HPDE6-E6E7 (cell line): ENCODE data around the gene RREB1.
A peak's percentile ranks its signal among the peaks of the same experiment; 100 is the strongest.

Experiments
- DNase-seq: peaks from one replicate; pipeline ENCODE4 v3.0.0; 2011; ENCODE audit warnings: missing footprints; ENCODE audit errors: extremely low spot score

Gene RREB1

DNA sequence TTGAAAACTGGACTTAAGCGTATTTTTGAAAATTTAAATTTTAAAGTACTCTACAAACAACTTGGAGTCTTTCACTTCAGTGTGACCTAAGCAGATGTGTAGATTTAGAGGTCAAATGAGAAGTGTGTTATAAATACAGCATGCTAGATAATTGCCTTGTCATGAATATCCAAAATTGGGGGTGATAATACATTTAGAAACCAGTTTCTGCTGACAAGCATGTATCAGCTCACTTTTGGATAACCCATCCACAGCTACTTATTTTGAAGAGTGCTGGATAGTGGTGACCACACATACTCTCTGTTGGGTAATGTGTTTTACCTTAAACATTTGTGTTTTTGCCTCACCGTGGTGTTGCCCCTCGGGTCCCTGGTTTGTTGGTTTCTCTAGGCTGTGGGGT, 14.9 kb downstream of the RREB1 start:
- DNase-seq = no peak

DNA sequence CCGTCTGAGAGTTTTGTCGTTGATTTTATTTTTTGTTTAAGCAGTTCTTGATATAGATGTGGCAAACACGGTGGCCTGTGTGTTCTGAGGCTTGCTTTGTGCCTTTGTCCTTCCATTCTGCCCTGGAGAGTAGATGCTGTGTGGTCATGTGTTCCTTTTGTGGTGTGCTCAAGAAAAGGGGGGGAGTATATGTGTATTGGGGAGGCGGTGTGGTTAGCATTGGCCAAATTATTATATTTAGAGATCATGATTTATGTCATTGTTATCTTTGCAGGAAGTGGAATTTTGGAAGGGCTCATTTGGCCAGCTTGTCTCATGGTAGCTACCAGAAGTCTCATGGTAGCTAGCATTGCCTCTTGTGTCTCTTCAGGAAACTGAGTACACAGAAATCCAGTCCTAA, 16.4 kb downstream of the RREB1 start:
- DNase-seq = no peak

DNA sequence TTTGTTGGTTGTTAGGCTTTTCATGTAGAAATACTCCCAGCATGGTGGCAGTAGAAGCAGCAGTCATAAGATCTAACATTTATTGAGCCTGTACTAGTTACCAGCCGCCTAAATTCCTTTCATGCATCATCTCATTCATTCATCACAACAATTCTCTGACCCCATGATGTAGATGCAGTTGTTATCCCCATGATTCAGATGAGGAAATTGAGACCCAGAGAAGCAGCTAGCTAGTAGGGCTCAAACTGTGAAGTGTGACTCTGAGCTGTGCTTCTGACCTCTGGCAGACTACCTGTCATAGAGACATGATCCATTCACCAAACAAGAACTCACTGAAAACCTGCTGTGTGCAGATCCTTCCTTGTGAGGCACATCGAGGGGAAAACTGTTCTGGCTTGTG, 16.9 kb downstream of the RREB1 start:
- DNase-seq = no peak

DNA sequence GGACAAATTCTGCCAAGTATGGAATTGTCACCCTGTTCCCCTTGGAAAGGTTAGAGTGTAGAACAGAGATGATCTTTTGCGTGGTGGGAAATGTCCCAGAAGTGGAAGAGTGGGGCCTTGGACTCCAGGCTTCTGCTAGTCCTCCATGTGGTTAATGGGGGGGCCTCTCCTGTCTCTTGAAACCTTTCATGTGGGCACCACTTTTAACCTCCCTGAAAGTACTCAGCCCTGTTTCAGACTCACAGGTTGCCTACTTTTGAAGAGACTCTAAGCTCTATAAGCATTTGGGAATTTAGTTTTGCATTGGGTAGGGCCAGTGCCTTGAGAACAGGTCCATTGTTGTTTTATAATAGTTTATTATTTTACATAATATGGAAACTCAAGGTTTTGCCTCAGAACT, 17.5 kb downstream of the RREB1 start:
- DNase-seq = no peak

DNA sequence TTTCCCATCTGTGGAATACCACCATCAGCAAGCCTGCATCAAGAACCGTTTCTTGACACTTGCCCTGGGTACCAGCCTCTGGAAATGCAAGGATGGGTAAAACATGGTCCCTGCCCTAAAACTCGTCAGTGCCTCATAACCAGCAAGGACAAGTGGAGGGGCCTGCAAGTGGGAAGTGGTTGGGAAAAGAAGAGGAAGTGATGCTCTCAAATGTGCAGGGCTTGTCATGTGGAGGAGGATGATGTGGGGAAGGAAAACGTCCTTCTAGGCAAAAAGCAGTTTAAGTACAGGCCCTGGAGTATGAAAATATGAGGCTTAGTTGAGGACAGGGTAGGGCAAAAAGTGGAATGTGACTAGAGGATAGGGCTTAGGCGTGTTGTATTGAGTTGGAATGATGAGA, 19.0 kb downstream of the RREB1 start:
- DNase-seq = no peak

DNA sequence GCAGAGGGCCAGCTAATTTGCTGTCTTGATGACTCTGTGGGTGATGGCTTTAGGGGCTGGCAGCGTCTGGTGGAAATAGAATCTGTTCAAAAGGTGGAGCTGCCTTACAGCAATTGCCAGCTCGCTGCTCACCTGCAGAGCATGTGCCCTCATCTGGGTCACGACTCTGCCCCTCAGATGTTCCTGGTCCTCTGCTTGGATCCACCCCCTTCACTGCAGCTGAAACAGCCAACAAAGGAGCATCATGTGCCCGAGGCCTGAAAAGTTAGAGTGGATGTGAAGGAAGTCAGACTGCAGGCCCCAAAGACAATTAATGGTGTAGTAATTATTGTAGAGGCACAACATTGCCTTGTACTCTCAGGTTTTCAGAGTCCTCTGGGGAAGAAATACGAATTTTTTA, 19.9 kb downstream of the RREB1 start:
- DNase-seq = no peak

DNA sequence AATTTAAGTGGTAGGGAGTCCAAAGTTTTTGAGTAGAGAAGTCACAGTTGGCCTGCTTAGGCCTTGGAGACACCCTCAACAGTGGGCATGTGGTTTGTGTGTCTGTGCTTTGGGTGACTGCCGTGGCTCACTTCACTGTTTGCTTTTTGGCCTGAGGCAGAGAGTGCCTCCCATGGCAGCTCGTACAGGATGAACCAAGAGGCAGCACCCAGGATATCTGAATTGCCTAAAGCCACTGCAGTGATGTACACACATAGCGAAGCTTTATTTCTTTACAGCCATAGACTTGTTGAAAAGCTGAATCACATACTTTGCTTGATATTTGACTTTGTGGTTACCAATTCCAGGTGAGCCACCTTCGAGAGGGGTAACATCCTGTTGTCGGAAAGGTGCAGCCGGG, 21.6 kb downstream of the RREB1 start:
- no peak for DNase-seq

DNA sequence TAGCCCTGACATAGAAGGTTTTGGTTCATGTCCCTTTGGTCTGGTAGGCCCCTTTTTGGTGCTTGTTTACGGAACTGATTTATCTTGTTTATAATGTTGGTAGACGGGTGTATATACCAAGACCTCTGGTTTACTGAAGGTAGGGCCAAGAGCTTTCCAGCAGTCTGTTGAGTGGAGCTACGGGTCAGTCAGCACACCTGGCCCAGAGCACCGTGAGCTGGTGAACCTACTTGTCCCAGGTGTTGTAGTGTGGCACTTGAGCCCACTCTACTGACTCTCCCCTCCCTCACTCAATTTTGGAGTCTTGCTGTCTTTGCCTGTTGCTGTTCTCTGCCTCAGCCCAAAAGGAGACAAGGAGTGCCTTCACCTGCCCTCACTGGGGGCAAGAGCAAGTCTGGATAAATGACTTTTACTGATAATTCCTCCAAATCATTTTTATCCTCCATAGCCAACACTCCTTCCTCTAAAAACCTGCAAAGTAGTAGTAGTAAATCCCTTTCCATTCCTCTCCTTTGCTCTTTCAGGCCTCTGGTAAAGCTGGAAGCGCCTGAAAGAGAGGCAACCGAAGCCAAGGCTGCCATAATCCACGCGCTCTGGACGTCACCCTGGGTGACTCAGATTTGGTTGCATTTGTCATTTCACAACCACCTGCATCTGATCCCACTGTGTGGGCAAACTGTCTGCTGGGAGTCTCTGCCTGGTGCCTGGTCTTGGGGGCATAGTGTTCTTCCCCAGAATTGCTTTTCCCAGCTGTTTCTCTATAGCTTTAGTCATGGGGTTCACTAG, 22.2 kb downstream of the RREB1 start:
- no peak for DNase-seq

DNA sequence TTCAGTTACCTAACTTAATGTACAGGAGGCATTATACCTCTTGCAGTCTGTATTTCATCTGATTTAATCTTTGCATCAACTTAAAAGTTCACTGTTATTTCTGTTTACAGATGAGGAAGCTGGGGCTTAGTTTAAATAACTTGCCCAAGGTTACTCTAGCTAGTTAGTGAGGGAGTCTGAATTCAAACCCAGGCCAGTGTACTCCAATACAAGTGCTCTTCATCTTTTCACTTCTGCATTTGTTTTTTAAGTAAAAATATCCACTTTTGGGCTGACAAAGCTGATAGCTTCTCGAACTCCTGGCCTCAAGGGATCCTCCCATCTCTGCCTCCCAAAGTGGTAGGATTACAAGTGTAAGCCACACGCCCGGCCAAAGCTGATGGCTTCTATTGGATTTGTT, 23.6 kb downstream of the RREB1 start:
- DNase-seq = no peak

DNA sequence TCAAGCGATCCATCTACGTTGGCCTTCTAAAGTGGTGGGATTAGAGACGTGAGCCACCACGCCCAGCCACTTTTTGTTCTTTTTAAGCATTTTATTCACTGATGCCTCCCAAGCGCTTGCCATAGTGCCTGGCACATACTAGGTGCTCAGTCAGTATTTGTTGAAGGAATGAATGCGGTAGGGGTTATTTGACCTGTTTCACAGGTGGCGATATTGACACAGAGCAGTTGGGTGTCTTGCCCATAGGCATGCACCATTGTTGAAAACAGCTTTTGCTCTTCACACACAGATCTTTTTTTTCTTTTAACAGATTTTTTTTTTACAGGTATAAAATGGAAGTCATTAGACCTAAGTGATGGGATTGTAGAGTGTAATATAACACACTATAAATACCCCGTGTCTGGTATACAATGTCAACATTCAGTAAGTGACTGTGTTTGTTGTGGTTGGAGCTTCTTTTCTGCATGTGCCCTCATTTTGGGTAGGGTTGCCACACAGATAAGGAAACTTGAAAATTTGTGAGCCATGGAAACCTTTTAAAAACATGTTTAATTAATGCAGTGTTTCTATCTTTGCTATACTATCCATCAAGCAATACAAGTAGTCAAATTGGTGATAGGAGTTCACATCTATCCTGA, 24.8 kb downstream of the RREB1 start:
- no peak for DNase-seq

DNA sequence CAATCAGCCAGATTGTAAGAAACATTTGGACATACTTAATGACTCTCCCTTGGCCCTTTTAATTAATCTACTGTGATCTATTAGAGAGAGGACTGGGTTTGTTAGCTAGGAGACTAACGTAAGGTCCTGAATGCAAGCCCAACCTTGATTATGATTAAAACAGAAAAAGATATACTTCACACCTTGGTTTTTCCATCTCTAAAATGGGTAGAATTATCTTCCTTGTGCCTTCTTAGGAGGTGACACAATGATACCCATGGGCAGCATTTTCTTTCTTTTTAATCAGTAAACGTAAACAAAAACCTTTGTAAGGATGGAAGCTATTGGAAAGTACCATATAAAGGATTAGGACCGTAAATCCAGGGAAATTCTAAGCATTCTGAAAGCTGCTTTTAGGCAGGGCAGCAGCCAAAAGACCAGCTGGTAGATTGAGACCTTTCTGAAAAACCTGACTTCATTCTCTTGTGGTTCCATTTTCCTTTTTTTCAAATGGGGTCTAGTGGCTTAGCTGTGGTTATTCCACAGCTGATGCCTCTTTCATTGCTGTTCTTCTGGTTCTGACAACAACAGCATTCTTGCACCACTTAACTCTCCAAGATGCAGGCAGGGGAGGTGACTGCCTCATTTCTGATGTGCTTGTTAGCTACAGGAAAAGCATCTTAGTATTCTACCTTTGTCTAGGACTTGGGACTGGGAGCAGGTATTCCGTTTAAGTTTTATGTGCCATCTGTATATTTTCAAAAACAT, 27.4 kb downstream of the RREB1 start:
- DNase-seq = no peak

DNA sequence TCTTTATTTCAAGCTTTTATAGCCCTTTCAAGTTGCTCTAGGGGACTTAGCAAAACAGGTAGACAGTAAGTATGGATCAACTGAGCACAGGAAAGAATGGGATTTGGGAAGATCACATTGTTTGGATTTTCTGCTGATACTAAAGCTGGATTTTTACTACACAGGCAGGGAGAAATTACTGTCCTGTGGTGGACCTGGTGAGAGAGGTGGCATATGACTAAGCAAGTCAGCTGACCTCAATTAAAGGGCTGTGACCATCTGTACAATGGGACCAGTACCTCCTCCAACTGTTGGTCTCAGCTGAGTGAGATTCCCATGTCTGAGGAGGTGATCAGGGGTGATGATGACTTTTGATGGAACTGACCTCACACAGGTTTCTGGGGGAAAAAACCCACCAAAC, 28.0 kb downstream of the RREB1 start:
- no peak for DNase-seq

DNA sequence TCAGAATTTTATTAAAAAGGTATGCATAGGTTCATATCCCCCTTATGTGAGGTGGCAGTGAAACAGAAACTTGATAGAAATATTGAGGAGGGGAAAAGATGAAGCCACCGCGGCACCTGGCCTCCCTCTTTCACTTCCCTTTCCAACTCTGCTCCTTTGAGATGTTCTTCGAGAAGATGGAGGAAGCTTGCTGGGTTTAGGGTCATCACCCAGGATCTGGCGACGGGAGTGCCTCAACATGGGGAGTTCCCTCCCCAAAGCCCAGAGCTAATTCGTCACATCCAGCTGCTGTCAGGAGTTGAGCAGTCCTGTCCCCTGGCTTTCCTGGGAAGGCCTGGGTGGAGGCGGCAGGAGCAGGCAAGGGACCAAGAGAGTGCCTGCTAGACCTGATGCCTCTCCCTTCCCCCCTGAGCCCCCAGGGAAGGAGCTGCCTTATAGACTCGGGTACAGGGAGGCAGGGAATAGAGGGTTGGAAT, 29.1 kb downstream of the RREB1 start:
- no peak for DNase-seq

DNA sequence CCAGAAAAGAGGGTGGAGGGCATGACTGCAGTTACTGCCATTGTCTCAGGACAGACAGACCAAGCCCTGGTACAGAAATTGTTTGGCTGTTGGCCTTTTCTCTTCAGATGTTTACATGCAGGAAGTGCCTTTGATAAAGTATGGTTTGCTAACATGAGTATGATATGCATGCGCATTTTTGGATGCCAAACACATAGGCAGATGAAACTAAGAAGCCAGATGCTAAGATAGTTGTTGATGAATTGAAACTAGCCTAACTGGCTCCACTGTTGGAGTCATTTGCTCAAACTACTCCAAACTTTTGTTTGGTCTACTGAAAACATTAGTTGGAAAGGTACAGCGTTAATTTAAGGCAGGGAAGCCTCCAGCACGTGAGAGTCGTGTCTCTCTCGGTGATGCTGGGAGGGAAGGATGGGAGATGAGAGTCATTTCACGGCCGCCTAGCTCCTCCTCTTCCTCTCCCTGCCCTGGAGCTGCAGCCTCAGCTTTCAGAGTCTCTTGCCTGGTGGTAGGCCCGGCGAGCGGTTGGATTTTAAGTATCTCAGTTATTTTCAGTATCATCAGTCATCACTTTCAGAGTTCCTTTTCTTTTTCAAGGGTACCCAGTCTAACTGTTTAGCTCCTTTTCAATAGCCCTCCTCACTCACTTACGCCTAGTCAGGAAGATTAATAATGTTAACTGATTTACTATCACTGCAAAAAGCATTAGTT, 29.7 kb downstream of the RREB1 start:
- DNase-seq = no peak

DNA sequence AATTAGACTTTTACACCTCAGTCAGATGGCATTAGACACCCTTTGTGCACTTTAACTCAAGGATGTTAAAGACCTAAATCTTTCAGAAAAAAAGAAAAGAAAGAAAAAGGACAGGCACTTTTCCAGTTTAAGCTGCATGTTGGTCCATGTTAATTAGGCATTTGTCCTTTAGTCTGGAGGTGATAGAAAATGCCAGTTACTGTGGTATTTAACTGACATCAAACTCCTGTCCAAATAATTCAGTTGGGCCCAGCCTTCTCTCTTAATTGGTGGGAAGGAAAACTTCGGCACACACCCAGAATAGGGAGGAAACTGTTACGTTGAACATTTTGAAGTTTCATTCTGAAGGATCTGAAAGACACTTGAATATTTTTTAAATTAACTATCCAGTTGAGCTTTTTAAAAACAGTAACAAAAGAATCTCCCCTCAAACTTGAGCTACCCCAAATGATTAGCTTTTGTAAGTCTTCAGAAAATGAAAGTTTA, 30.3 kb downstream of the RREB1 start:
- no peak for DNase-seq

DNA sequence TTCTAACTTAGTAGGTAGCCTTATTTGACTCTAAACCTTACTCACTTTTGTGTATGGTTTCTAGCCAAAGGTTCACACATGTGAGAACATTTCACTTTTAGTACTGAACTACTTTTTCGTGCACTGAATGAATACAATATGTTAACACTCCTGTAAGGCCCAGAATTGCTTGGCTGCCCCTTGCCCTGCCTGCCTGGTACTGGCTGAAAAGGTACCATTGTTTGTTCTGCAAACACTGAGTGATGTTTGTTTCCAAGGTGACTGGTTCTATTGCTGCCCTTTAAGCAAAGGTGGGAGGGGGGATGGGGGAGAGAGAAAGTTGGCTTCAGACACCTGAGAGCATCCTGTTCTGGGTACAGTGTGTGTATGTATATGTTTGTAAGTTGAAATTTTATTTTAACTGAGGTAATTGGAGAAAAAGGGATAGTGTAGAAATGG, 31.2 kb downstream of the RREB1 start:
- DNase-seq = no peak

DNA sequence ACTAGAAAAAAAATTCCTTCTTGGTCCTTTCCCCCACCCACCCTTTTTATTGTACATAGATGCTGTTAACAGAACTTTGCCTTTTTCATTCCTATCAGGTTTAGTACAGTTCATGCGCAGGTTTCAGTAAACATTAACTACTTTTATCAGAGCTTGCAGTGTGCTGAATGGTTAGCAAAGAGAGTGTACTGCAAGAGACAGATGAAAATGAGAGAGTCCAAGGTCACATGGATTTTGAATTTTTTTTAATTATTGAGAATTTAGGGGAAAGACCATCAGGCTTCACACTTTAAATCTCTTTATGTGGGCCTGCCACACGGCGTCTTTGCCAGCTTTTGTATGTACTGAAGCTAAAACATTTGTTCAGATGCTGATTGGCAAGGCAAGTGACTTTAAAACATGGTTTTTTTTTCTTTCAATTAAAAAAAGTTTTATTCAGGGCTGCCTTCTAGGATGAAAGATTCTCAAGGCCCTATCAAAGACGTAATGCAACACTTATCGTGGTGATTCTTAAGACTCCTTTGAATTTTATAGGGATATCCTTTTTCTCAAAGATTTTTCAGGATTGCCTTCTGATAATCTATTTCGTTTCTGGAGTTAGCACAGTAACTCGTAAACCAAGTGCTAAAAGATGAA, 32.2 kb downstream of the RREB1 start:
- DNase-seq = no peak

DNA sequence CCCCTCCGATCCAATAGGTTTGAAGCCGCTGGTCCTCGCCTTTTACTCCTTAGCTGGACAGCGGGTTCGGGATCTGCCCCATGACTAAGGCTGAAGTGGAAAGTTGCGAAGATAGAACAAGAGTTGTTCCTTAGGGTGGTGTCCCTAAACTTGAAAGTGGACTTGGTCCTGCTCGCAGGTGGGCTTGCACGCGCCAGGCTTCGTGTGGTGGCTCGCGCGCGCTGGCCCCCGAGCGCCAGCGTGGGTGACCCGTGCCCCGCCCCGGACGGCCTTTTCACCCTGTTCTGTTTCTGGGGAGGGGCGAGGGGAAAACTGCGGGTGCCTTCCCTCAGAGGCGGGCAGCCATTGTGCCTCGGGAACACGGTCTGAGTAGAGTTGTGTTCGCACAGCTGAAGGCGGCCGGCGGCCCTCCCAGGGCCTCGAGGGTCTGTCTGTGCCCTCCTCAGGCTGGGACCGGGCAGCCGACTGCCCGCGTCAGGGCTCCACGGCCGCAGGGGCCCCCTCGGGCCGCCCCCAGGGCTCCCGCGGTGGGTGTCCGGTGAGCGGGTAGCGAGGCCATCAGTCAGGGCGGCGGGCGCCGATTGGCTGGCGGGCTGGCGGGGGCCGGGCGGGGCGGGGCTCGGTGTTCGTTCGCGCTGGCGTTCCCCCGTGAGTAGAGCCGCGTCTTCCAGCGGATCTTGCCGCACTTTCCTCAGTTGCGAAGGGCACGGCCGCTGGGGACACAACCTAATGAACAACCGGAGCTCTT, 33.0 kb downstream of the RREB1 start:
- DNase-seq = peak; percentile 86

DNA sequence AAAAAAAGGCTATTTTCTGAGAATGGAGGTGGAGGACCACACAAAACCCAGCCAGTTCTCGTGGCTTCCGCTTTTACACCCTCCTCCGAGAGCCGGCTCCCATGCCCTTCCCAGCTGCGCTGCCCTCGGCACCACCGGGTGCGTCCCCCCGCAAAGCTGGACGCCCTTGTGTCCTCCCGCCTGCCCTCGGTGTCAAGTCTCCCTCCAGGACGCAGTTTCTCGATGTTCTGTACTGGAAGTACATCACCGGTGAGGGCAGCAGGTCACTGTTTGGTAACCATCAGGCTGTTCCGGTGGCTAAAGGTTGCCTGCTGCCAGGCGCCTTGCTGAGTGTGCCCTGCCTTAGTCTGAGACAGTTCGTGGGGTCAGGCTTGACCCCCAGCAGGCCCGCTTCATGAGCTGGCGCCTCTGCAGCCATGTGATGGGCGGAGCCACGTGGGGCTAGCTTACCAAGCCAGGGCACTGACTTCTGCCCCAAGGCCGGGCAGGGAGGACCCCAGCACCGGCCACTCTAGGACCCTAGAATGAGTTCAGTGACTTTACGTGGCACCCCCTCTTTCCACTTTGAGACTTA, 34.6 kb downstream of the RREB1 start:
- no peak for DNase-seq

DNA sequence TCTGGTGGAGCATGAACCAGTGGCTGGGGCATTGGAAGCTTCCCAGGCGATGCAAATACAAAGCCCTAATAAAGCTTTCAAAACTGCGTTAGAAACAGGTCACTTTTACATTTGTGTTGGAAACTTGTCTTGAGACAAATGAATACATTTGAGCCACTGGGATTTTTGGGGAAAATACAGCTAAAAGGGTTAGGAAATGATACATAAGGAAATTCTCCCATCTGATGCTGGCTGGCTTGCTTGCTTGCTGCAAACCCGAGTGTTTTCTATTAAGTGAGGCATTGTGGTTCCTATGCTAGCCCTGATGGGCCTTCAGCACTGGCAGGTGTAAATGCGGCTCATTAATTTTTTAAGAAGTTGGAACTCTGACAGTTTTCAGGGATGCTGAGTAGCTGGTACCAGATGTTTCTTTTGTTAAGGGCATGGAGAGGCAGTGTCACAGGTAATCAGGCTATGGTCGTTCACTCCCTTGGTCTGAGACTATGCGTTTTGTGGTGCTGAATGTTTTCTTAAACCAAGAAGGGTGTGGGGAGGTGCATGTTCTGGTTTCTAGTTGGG, 35.2 kb downstream of the RREB1 start:
- DNase-seq = no peak
